GM12873 (cell line): ENCODE measurements around the gene TRMT112.

Experiments
- TF ChIP-seq, protein P1 (sequence below): IDR thresholded peaks from 2 replicates; pipeline ENCODE4 v1.5.1; 2012; ENCODE audit warnings: low read depth, mild to moderate bottlenecking, moderate library complexity, low read length, control low read depth; ENCODE audit not compliant: insufficient read depth; ENCODE audit errors: missing control alignments

Gene TRMT112

GRCh38 chr11:64312947-64313346 is 4.4 kb downstream of the TRMT112 start:
- TF ChIP-seq, protein P1, sequence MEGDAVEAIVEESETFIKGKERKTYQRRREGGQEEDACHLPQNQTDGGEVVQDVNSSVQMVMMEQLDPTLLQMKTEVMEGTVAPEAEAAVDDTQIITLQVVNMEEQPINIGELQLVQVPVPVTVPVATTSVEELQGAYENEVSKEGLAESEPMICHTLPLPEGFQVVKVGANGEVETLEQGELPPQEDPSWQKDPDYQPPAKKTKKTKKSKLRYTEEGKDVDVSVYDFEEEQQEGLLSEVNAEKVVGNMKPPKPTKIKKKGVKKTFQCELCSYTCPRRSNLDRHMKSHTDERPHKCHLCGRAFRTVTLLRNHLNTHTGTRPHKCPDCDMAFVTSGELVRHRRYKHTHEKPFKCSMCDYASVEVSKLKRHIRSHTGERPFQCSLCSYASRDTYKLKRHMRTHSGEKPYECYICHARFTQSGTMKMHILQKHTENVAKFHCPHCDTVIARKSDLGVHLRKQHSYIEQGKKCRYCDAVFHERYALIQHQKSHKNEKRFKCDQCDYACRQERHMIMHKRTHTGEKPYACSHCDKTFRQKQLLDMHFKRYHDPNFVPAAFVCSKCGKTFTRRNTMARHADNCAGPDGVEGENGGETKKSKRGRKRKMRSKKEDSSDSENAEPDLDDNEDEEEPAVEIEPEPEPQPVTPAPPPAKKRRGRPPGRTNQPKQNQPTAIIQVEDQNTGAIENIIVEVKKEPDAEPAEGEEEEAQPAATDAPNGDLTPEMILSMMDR = no peak

DNA sequence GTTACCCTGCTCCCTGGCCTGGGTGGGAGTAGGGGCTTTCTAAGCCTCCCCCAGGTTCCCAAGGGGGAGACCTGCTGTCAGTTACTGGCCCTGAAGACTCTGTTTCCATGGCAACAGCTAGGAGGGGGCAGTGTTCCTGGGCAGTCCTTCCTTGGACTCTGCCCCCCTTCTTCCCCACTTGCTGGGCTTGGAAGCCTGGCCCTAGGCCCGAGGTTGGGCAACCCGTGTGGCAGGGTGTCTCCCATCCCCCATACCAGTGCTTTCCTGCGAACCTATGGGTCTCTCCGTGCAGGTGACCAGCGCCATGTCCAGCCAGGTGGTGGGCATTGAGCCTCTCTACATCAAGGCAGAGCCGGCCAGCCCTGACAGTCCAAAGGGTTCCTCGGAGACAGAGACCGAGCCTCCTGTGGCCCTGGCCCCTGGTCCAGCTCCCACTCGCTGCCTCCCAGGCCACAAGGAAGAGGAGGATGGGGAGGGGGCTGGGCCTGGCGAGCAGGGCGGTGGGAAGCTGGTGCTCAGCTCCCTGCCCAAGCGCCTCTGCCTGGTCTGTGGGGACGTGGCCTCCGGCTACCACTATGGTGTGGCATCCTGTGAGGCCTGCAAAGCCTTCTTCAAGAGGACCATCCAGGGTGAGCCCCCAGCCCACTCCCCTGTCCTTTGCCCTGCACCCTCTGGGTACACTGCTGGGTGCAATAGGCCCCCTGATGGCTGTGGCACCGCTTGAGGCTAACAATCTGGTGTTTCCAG is 10.3 kb downstream of the TRMT112 start:
- TF ChIP-seq, protein P1 = no peak

DNA sequence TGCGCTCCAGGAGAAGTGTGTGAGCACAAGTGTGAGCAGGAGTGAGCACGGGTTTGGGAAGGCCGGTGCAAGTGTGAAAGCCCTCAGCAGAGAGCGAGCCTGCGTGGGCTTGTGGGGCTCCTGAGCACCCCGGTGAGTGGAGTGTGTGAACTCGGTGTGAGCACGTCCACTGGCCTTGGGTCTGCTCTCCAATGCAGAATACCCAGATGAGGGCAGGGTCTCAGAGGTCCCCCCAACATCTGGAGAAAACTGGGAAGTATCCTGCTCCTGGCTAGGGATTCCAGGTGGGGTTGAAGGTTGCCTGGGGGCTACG is 10.8 kb downstream of the TRMT112 start:
- TF ChIP-seq, protein P1 = no peak

- TF ChIP-seq, protein P1 = peak; percentile 52
Measured at GRCh38 chr11:64305691-64306562, 11.4 kb downstream of the TRMT112 start.

DNA sequence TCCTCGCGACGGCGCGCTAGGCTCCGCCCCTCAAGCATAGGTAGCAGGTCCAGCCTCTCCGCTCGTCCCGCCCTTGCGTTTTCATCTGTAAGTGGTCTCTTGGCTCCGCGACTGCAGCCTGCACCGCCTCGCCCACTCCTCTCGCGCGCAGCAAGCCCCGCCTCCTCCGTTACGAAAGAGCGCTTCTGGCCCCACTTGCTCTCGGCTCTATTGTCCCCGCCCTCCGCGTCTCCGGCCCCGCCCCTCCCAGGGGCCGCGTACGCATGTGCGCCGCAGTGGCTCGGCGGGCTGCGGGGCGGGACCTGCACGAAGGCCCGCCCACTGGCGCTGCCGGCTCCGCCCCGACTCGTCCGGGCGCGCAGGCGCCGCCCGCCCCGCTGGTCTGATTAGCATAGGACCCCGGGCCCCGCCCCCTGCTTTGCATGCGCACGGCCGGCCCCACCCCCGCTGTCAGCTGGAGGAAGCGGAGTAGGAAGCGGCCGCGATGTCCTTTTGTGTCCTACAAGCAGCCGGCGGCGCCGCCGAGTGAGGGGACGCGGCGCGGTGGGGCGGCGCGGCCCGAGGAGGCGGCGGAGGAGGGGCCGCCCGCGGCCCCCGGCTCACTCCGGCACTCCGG is 12.2 kb downstream of the TRMT112 start, which contains the start of gene ESRRA:
TSS of gene ESRRA (plus strand) at position 450 of the 616 bp plus-strand sequence. CDS start 1,656 bp downstream, outside the sequence.
- TF ChIP-seq, protein P1 = no peak

DNA sequence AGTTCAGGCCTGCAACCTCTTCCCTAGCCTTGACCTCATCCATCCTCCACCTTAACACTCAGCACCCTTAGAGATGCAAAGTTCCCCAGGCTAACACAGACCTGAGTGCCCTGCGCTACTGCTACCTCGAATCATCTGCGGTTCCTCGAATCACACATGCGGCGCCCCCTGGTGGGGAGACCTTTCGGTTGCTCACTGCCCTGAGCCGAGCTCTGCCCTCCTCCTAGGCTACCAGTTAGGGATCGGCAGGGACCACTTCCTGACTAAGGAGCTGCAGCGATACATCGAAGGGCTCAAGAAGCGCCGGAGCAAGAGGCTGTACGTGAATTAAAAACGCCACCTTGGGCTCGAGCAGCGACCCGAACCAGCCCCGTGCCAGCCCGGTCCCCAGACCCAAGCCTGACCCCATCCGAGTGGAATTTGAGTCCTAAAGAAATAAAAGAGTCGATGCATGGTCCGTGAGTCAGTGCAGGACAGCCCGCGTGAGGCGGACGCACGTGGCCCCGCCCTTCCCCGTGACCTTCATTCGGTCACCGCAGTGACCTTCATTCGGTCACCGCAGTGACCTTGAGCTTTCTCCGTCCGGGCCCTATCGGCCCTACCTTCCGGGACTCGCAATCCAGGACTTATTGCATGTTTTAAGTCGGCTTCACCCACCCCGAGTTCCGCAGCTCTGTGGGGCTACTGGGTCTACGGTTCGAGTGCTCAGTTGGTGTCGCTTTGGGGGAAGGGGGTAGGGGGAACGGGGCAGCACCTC is 12.9 kb downstream of the TRMT112 start:
- TF ChIP-seq, protein P1 = peak; percentile 96

GRCh38 chr11:64304032-64304315 is 13.4 kb downstream of the TRMT112 start:
- TF ChIP-seq, protein P1 = no peak
